ENCODE results near the gene RASSF3.
"Not testable (repeated sequence)": the region's sequence is repeated elsewhere in the genome, so short reads cannot be mapped to it uniquely, and the experiment has no call there.

Gene RASSF3

GRCh38 chr12:64618953-64619590, 8.8 kb downstream of the RASSF3 start:
- H3K27ac ChIP-seq (ENCODE audit: low read depth, low read length) = no peak overlapping the region
- WGBS = 97% methylated on average over 3 of the region's 3 CpGs
- no peaks in the 10 kb centered on the region for H3K27me3 ChIP-seq (ENCODE audit: insufficient read depth, low read length)
- peaks cover 19% of the 10 kb centered on the region for H3K4me1 ChIP-seq (ENCODE audit: insufficient read depth, low read length)
- H3K9me3 ChIP-seq (ENCODE audit: insufficient read depth, low read depth, low read length) = no peaks in the 10 kb centered on the region
- H3K9ac ChIP-seq (ENCODE audit: low read depth, low read length) = no peak overlapping the region
- H3K36me3 ChIP-seq (ENCODE audit: insufficient read depth, low read length) = 0 out of 2 replicates have a peak, but pooled peaks cover 3% of the 10 kb centered on the region
- no peak overlapping the region for H3K4me3 ChIP-seq (ENCODE audit: low read length)

GRCh38 chr12:64621257-64621942, 11.1 kb downstream of the RASSF3 start:
- 94% methylated on average over 13 of the region's 13 CpGs for WGBS
- Histone ChIP-seq H3K27ac (ENCODE audit: low read depth, low read length) (no peak overlapping the region), H3K9me3 (ENCODE audit: insufficient read depth, low read depth, low read length) (no peaks in the 10 kb centered on the region), H3K9ac (ENCODE audit: low read depth, low read length) (no peak overlapping the region), H3K27me3 (ENCODE audit: insufficient read depth, low read length) (no peaks in the 10 kb centered on the region), H3K4me3 (ENCODE audit: low read length) (no peak overlapping the region), H3K4me1 (ENCODE audit: insufficient read depth, low read length) (peaks cover 28% of the 10 kb centered on the region), H3K36me3 (ENCODE audit: insufficient read depth, low read length) (no peaks in the 10 kb centered on the region)

GRCh38 chr12:64624035-64624434, 13.7 kb downstream of the RASSF3 start:
- peaks cover 30% of the 10 kb centered on the region for H3K4me1 ChIP-seq (ENCODE audit: insufficient read depth, low read length)
- no peaks in the 10 kb centered on the region for H3K9me3 ChIP-seq (ENCODE audit: insufficient read depth, low read depth, low read length)
- no peaks in the 10 kb centered on the region for H3K36me3 ChIP-seq (ENCODE audit: insufficient read depth, low read length)
- H3K27ac ChIP-seq (ENCODE audit: low read depth, low read length) = peak overlapping the region; percentile 13; the same call in 1 of the 2 replicates
- WGBS = no CpG with 5 or more reads among the region's 4 CpGs
- no peaks in the 10 kb centered on the region for H3K27me3 ChIP-seq (ENCODE audit: insufficient read depth, low read length)
- no peak overlapping the region for H3K9ac ChIP-seq (ENCODE audit: low read depth, low read length)
- no peak overlapping the region for H3K4me3 ChIP-seq (ENCODE audit: low read length)

GRCh38 chr12:64625243-64626077, 15.2 kb downstream of the RASSF3 start:
- H3K27ac ChIP-seq (ENCODE audit: low read depth, low read length) = peak overlapping the region; percentile 62
- no peaks in the 10 kb centered on the region for H3K36me3 ChIP-seq (ENCODE audit: insufficient read depth, low read length)
- 73% methylated on average over 14 of the region's 15 CpGs for WGBS
- H3K27me3 ChIP-seq (ENCODE audit: insufficient read depth, low read length) = no peaks in the 10 kb centered on the region
- H3K4me1 ChIP-seq (ENCODE audit: insufficient read depth, low read length) = peaks cover 26% of the 10 kb centered on the region
- H3K4me3 ChIP-seq (ENCODE audit: low read length) = no peak overlapping the region
- H3K9ac ChIP-seq (ENCODE audit: low read depth, low read length) = peak overlapping the region; percentile 47; the same call in 1 of the 2 replicates
- no peaks in the 10 kb centered on the region for H3K9me3 ChIP-seq (ENCODE audit: insufficient read depth, low read depth, low read length)

GRCh38 chr12:64626588-64626987, 16.3 kb downstream of the RASSF3 start:
- H3K36me3 ChIP-seq (ENCODE audit: insufficient read depth, low read length); H3K27me3 ChIP-seq (ENCODE audit: insufficient read depth, low read length); H3K27ac ChIP-seq (ENCODE audit: low read depth, low read length); H3K9me3 ChIP-seq (ENCODE audit: insufficient read depth, low read depth, low read length); H3K9ac ChIP-seq (ENCODE audit: low read depth, low read length); H3K4me3 ChIP-seq (ENCODE audit: low read length): not testable (repeated sequence)
- H3K4me1 ChIP-seq (ENCODE audit: insufficient read depth, low read length) = peaks cover 26% of the 10 kb centered on the region
- 95% methylated on average over 1 of the region's 1 CpG for WGBS

GRCh38 chr12:64627771-64628170, 17.5 kb downstream of the RASSF3 start:
- H3K36me3 ChIP-seq (ENCODE audit: insufficient read depth, low read length) = no peaks in the 10 kb centered on the region
- H3K4me1 ChIP-seq (ENCODE audit: insufficient read depth, low read length) = peaks cover 26% of the 10 kb centered on the region
- H3K27me3 ChIP-seq (ENCODE audit: insufficient read depth, low read length) = no peaks in the 10 kb centered on the region
- H3K9ac ChIP-seq (ENCODE audit: low read depth, low read length) = no peak overlapping the region
- no peak overlapping the region for H3K4me3 ChIP-seq (ENCODE audit: low read length)
- no peak overlapping the region for H3K27ac ChIP-seq (ENCODE audit: low read depth, low read length)
- no peaks in the 10 kb centered on the region for H3K9me3 ChIP-seq (ENCODE audit: insufficient read depth, low read depth, low read length)

GRCh38 chr12:64631197-64631596, 20.9 kb downstream of the RASSF3 start:
- Histone ChIP-seq H3K27ac (ENCODE audit: low read depth, low read length) (no peak overlapping the region), H3K27me3 (ENCODE audit: insufficient read depth, low read length) (no peaks in the 10 kb centered on the region), H3K9ac (ENCODE audit: low read depth, low read length) (no peak overlapping the region), H3K4me3 (ENCODE audit: low read length) (no peak overlapping the region), H3K4me1 (ENCODE audit: insufficient read depth, low read length) (peaks cover 5% of the 10 kb centered on the region; the same call in 1 of the 2 replicates), H3K9me3 (ENCODE audit: insufficient read depth, low read depth, low read length) (no peaks in the 10 kb centered on the region), H3K36me3 (ENCODE audit: insufficient read depth, low read length) (no peaks in the 10 kb centered on the region)
- WGBS = 95% methylated on average over 5 of the region's 5 CpGs

- Histone ChIP-seq H3K9ac (ENCODE audit: low read depth, low read length) (no peak overlapping the region), H3K27ac (ENCODE audit: low read depth, low read length) (no peak overlapping the region), H3K36me3 (ENCODE audit: insufficient read depth, low read length) (no peaks in the 10 kb centered on the region), H3K4me3 (ENCODE audit: low read length) (no peak overlapping the region), H3K27me3 (ENCODE audit: insufficient read depth, low read length) (no peaks in the 10 kb centered on the region), H3K9me3 (ENCODE audit: insufficient read depth, low read depth, low read length) (no peaks in the 10 kb centered on the region), H3K4me1 (ENCODE audit: insufficient read depth, low read length) (no peaks in the 10 kb centered on the region)
- 91% methylated on average over 5 of the region's 5 CpGs for WGBS
Observed at GRCh38 chr12:64633011-64633939, 23.0 kb downstream of the RASSF3 start.

GRCh38 chr12:64633940-64634337, 23.6 kb downstream of the RASSF3 start:
- Histone ChIP-seq H3K9me3 (ENCODE audit: insufficient read depth, low read depth, low read length) (no peaks in the 10 kb centered on the region), H3K27me3 (ENCODE audit: insufficient read depth, low read length) (no peaks in the 10 kb centered on the region), H3K9ac (ENCODE audit: low read depth, low read length) (no peak overlapping the region), H3K27ac (ENCODE audit: low read depth, low read length) (no peak overlapping the region), H3K36me3 (ENCODE audit: insufficient read depth, low read length) (no peaks in the 10 kb centered on the region), H3K4me1 (ENCODE audit: insufficient read depth, low read length) (no peaks in the 10 kb centered on the region), H3K4me3 (ENCODE audit: low read length) (no peak overlapping the region)

- Histone ChIP-seq H3K9ac (ENCODE audit: low read depth, low read length) (no peak overlapping the region), H3K9me3 (ENCODE audit: insufficient read depth, low read depth, low read length) (no peaks in the 10 kb centered on the region), H3K36me3 (ENCODE audit: insufficient read depth, low read length) (no peaks in the 10 kb centered on the region), H3K27me3 (ENCODE audit: insufficient read depth, low read length) (no peaks in the 10 kb centered on the region), H3K4me3 (ENCODE audit: low read length) (no peak overlapping the region), H3K27ac (ENCODE audit: low read depth, low read length) (no peak overlapping the region), H3K4me1 (ENCODE audit: insufficient read depth, low read length) (no peaks in the 10 kb centered on the region)
- 97% methylated on average over 5 of the region's 7 CpGs for WGBS
Observed at GRCh38 chr12:64634508-64635092, 24.3 kb downstream of the RASSF3 start.

Measured in HUES64 (cell line).